Aorta (tissue), 5 donors: ENCODE measurements around the gene JAM2. TPM values are rescaled to one million over a fixed set of nuclear protein-coding genes. Genes with fewer than 3 reads are reported as not detected.

ENCODE experiments used
- ATAC-seq: fragments of 200-7000 bp; cut with Tn5 transposase; one replicate; pipeline ENCODE4 v1.9.1; 2022; ENCODE audit warnings: moderate library complexity; ENCODE audit not compliant: low FRiP score
- DNase-seq, 2 donors: peaks; one replicate each; pipeline ENCODE4 v3.0.0-alpha.2; 2020
- H3K27ac ChIP-seq, 2 donors: one replicate each; pipeline ENCODE4 v1.5.1; 2013; ENCODE audit warnings: low read length in 2 of 2, mild to moderate bottlenecking in 2 of 2, moderate library complexity in 2 of 2, control low read depth in 1 of 2, inconsistent platforms in 1 of 2, low read depth in 1 of 2
- H3K27me3 ChIP-seq, 2 donors: one replicate each; pipeline ENCODE4 v1.6.1; 2013; ENCODE audit warnings: control low read depth in 1 of 2, low read length in 1 of 2, mild to moderate bottlenecking in 1 of 2, moderate library complexity in 1 of 2; ENCODE audit not compliant: insufficient read depth in 2 of 2, control insufficient read depth in 1 of 2
- H3K36me3 ChIP-seq, 2 donors: one replicate each; pipeline ENCODE4 v1.6.1; 2013; ENCODE audit warnings: control low read depth in 1 of 2, low read length in 1 of 2, mild to moderate bottlenecking in 1 of 2; ENCODE audit not compliant: insufficient read depth in 2 of 2, control insufficient read depth in 1 of 2
- H3K4me1 ChIP-seq, 2 donors: one replicate each; pipeline ENCODE4 v1.6.1; 2013; ENCODE audit warnings: low read length in 2 of 2, control low read depth in 1 of 2, mild to moderate bottlenecking in 1 of 2, moderate library complexity in 1 of 2; ENCODE audit not compliant: insufficient read depth in 2 of 2, control insufficient read depth in 1 of 2
- H3K4me3 ChIP-seq, 2 donors: one replicate each; pipeline ENCODE4 v1.5.1; 2013; ENCODE audit warnings: low read length in 2 of 2, control low read depth in 1 of 2, mild to moderate bottlenecking in 1 of 2
- H3K9me3 ChIP-seq: one replicate; pipeline ENCODE4 v1.6.1; 2013; ENCODE audit warnings: mild to moderate bottlenecking, low read length; ENCODE audit not compliant: control insufficient read depth
- WGBS, 2 donors: extraction: QIAGEN DNeasy Blood & Tissue Kit; methylation state at CpG; one replicate each; pipeline ENCODE4 v1.1.7; 2013; 5-methylcytosine and 5-hydroxymethylcytosine counted together
- intact Hi-C, 2 donors: fragments of 100-400 bp; cut with DNase I; formaldehyde crosslinking; loops; one replicate each; pipeline versions ENCODE4 v1.14.2 to v1.15.0; 2022
- polyA plus RNA-seq, 2 donors: library from polyadenylated mRNA; stranded (reverse); fragments of 200-250 nt; gene quantifications; one replicate each; pipeline ENCODE4 v1.2.3, GENCODE V29; 2013
- total RNA-seq, 2 donors: library from RNA; stranded (reverse); fragmentation: NEBNext Ultra II Directional; extraction: Animal tissue kit (Norgen Biotek cat#: 25700); gene quantifications; one replicate each; pipeline ENCODE4 v1.2.1, GENCODE V29; 2021
- donor health status: healthy with polysubstance abuse.
- donor health status: Bipolar disorder and iron deficiency.
- donor health status: DM: no; HTN: no; CAD: no.
- donor health status: DM: no; HTN: no; CAD: no.
- donor health status: DM: yes; HTN: yes; CAD: no.

Gene JAM2
- total and polyA plus RNA-seq, 4 donors, result 2.1 to 61.0 (median 12.7) TPM

DNA sequence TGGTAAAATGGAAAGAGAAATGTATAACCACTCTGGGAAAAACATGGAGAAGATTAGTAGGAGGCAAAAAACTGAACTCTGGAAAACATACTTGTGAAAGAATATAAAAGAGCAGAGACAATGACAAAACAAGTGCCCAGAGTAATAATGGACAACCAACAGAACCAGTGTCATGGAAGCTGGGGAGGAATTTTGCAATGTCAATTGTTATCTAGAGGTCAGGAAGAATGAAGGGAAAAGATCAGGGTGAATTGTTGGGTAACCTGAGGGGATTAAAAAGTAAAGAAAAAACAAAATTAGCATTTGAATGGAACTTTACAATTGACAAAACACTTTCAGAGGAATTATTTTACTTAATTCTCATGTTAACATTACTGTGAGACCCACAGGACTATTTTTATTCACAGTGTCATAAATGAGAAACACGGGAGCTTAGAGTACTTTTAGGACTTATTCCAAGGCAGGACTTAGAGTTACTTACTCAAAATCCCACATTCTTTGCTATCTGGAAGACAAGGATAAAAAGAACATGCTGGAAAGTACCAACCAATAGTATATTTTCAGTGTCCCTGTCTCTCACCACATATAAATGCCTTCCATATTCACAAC, 19.5 kb downstream of the JAM2 start:
- Histone ChIP-seq H3K4me1 (no peaks in the 10 kb centered on the region), H3K36me3 (no peaks in the 10 kb centered on the region), H3K4me3 (no peak overlapping the region), H3K27me3 (no peaks in the 10 kb centered on the region), H3K9me3 (no peaks in the 10 kb centered on the region), H3K27ac (no peak overlapping the region)
- DNase-seq (no peak), ATAC-seq (no peak)
- intact Hi-C loops, result no loop called here
- WGBS, 2 donors, result 0 to 3% methylated on average over 1 of the region's 1 CpG

DNA sequence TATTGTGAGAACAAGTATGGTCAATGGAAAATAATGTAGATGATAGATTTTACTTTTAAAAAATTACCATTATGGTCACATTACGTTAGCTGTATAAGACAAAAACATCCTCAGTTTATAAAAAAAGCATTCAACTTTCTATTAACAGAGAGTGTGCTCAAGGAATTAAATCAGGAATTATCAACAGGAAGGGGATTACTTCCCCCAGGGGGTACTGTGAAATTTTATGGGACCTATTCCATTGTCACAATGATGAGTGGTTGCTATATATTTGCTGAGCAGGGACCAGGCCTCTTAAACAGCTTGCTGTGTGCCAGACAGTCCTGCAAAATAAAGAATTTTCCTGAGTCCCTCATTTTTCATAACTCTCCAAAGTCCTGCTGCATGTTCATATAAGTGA, 21.2 kb downstream of the JAM2 start:
- Histone ChIP-seq H3K4me3 (no peak overlapping the region), H3K36me3 (no peaks in the 10 kb centered on the region), H3K9me3 (no peaks in the 10 kb centered on the region), H3K27me3 (no peaks in the 10 kb centered on the region), H3K4me1 (no peaks in the 10 kb centered on the region), H3K27ac (no peak overlapping the region)
- no peak for DNase-seq
- 44 to 97% methylated on average over 1 of the region's 1 CpG for WGBS, 2 donors
- intact Hi-C loops, result no loop called here
- no peak for ATAC-seq

DNA sequence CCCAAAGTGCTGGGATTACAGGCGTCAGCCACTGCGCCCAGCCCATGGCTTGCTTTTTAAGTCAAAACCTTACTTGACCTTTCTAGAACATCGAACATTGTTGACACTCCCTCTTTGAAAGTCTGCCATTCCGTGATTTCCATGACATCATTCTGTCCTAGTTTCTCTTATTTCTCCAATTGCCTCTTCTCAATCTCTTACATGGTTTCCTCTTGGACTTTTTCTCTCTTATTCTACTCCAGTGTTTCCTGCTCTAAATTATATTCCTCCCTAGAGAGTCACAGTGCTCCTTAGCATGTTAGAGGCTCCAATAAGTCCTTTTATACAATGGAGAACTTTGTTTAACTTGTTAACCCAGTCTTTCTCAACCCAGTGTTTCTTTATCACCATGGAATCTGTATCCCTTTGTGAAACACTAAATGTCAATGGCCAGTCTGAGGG, 25.5 kb downstream of the JAM2 start:
- WGBS, 2 donors, result 67 to 78% methylated on average over 4 of the region's 4 CpGs
- ATAC-seq (peak; percentile 71), DNase-seq (no peak)
- Histone ChIP-seq H3K4me3 (no peak overlapping the region), H3K36me3 (no peaks in the 10 kb centered on the region), H3K27me3 (no peaks in the 10 kb centered on the region), H3K4me1 (no peaks in the 10 kb centered on the region), H3K9me3 (no peaks in the 10 kb centered on the region), H3K27ac (no peak overlapping the region)
- intact Hi-C loops, result no loop called here

GRCh38 chr21:25670726-25671125, 31.7 kb downstream of the JAM2 start:
- Histone ChIP-seq H3K27ac (no peak overlapping the region), H3K4me1 (no peaks in the 10 kb centered on the region), H3K27me3 (no peaks in the 10 kb centered on the region), H3K9me3 (no peaks in the 10 kb centered on the region), H3K4me3 (no peak overlapping the region), H3K36me3 (no peaks in the 10 kb centered on the region)
- DNase-seq, result no peak
- intact Hi-C loops, result no loop called here
- peak; percentile 69 for ATAC-seq

DNA sequence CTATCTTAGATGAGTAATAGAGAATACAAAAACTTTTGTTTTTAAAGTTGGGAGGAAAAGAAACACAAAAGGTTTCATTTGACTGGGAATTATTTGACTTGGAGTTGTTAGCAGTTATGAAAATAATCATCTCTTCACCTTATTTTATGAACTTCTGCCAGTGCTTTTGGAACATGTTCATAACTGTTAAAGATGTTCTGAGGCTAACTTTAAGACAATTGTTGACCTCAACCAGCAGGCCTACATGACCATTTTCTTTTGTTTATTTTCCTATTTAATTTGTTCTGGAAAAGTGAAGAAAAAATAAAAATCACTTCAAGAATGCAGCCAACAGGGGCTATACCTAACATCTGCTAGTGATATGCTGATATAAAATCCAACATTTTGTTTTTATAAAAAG, 37.4 kb downstream of the JAM2 start:
- no peak for ATAC-seq
- no peaks in the 10 kb centered on the region for H3K36me3 ChIP-seq
- no peak overlapping the region for H3K27ac ChIP-seq
- no peaks in the 10 kb centered on the region for H3K4me1 ChIP-seq
- no peaks in the 10 kb centered on the region for H3K27me3 ChIP-seq
- intact Hi-C loops, result no loop called here
- no peaks in the 10 kb centered on the region for H3K9me3 ChIP-seq
- H3K4me3 ChIP-seq, result no peak overlapping the region
- DNase-seq, result no peak

DNA sequence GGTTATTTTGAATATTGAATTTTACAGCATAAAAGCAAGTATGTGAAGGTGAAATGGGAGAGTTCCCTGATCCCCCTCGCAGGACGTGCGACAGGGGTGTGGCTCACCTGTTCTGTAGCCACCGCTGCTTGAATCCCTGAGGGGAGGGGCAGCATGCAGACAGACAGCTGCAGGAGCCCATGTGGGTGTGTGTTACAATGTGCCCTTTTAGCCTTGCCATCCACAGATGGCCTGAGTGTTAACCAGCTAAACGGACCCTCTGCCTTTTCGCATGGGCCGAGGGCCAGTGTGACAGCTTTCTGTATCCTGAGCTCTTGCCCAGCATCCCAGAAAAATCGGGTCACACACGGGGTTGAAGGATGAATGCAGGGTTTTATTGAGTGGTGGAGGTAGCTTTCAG, 43.3 kb downstream of the JAM2 start:
- intact Hi-C loops, result no loop called here
- Histone ChIP-seq H3K36me3 (no peaks in the 10 kb centered on the region), H3K27me3 (no peaks in the 10 kb centered on the region), H3K27ac (no peak overlapping the region), H3K4me3 (no peak overlapping the region), H3K9me3 (no peaks in the 10 kb centered on the region), H3K4me1 (no peaks in the 10 kb centered on the region)
- ATAC-seq (no peak), DNase-seq (no peak)
- 71 to 74% methylated on average over 9 of the region's 9 CpGs for WGBS, 2 donors

DNA sequence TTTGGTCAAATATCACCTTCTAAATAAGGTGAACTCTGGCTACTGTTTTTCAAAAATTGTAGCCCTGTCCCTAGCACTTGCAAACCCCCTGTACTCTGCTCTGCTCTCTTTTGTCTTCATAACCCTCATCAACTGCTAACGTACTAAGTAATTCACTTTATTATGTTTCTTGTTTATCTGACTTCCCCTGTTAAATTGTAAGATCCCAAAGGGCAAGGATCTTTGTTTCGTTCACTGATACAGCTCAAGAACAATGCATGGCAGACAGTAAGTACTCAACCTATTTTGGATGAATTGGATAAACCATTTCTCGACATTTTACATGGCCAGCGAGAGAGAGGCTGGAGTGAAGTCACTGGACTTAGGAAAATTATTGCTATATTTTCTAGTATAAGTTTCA, 48.7 kb downstream of the JAM2 start:
- Histone ChIP-seq H3K4me3 (no peak overlapping the region), H3K27me3 (no peaks in the 10 kb centered on the region), H3K4me1 (no peaks in the 10 kb centered on the region), H3K36me3 (no peaks in the 10 kb centered on the region), H3K27ac (no peak overlapping the region), H3K9me3 (no peaks in the 10 kb centered on the region)
- no peak for DNase-seq
- ATAC-seq, result no peak
- WGBS, 2 donors, result 95 to 98% methylated on average over 4 of the region's 4 CpGs
- intact Hi-C loops, result no loop called here

DNA sequence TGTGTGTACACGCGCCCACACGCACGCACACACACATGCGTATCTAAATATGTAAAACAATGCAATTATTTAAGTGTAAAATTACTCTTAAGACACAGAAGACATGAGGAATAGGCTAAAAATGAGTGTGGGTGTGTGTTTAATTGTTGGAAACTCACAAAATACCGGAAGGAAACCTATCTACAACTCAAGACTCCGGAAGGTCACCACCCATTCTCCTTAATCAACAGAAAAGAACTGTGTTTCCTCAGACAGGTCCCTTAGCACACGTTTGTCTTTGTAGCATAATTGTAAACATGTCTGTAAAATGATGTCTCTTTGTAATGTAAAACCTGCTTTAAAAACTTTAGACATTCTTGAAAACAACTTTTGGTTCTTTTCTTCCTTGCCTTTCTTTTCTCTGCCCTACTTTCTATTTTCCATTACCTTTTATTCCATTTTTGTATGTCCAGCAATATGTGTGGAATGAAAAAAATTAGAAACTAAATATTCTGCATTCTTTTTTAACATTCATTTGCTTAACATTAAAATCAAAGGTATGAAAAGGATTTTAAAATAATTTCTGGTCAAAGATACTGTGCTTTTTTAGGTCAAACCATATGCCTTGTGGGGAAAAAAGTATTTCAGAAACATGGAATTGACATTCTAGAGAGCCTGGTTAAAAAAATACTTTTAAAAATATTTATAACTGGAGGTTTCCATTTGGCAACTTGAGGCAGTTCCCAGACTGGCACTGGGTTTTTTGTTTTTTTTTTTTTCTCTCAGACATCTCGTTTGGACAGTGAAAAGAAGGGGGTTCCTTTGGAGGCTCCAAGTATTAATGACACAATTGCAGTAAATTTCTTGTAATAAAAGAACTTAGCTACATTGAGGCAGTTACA, 49.5 kb downstream of the JAM2 start:
- ATAC-seq (no peak), DNase-seq (no peak)
- Histone ChIP-seq H3K27me3 (no peaks in the 10 kb centered on the region), H3K27ac (peak overlapping the region in 1 of 2 donors; percentile 5), H3K36me3 (no peaks in the 10 kb centered on the region), H3K4me3 (no peak overlapping the region), H3K9me3 (no peaks in the 10 kb centered on the region), H3K4me1 (no peaks in the 10 kb centered on the region)
- intact Hi-C loops, result no loop called here
- 49 to 53% methylated on average over 9 of the region's 9 CpGs for WGBS, 2 donors

DNA sequence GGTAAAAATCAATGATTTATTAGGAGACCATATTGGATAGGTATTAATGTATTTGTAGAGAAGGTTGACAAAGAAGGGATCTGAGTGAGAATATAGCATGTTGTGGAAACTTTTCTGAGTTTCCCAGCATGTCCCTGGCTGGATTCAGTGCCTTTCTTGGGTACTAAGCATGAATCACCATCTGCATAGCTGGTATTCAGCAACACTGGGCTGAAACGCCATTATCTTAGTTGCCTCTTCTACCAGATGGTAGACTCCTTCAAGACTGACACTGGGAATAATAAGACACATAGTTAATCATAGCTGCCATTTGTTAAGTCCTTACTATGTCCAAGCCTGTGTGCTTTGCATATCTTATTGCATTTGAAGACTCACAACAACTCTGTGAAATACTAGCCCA, 50.2 kb downstream of the JAM2 start:
- no peaks in the 10 kb centered on the region for H3K4me1 ChIP-seq
- ATAC-seq (no peak), DNase-seq (no peak)
- H3K9me3 ChIP-seq, result no peaks in the 10 kb centered on the region
- no peak overlapping the region for H3K4me3 ChIP-seq
- peaks cover 0 to 1% of the 10 kb centered on the region in 2 donors for H3K36me3 ChIP-seq
- no peaks in the 10 kb centered on the region for H3K27me3 ChIP-seq
- intact Hi-C loops, result no loop called here
- WGBS, 2 donors, result 0 to 9% methylated on average over 1 of the region's 1 CpG
- no peak overlapping the region for H3K27ac ChIP-seq
